GM12873 (cell line): ENCODE measurements around the gene ZNF574.

Experiments used
- CTCF ChIP-seq: IDR thresholded peaks from 2 replicates; pipeline ENCODE4 v1.5.1; 2012; ENCODE audit warnings: low read depth, mild to moderate bottlenecking, moderate library complexity, low read length, control low read depth; ENCODE audit not compliant: insufficient read depth; ENCODE audit errors: missing control alignments

Gene ZNF574

GRCh38 chr19:42060117-42060516 lies 15.8 kb upstream of the ZNF574 start:
- no peak for TF ChIP-seq CTCF

GRCh38 chr19:42062381-42062780 lies 13.6 kb upstream of the ZNF574 start:
- no peak for TF ChIP-seq CTCF

- no peak for TF ChIP-seq CTCF
These were observed 11.5 kb upstream of the ZNF574 start for GRCh38 chr19:42064432-42064831.

GRCh38 chr19:42065051-42065450 lies 10.9 kb upstream of the ZNF574 start:
- no peak for TF ChIP-seq CTCF

GRCh38 chr19:42065511-42065910 lies 10.5 kb upstream of the ZNF574 start:
- no peak for TF ChIP-seq CTCF

- TF ChIP-seq CTCF, result no peak
These were observed 9.8 kb upstream of the ZNF574 start for GRCh38 chr19:42066075-42066754.

- TF ChIP-seq CTCF, result no peak
These were observed 8.6 kb upstream of the ZNF574 start for GRCh38 chr19:42067315-42067888.
